GM12878 (cell line): ENCODE measurements around the gene EPB41L1. TPM values are rescaled to one million over a fixed set of nuclear protein-coding genes. Genes with fewer than 3 reads are reported as not detected.

Experiments
- ATAC-seq: fragments of 200-7000 bp; cut with Tn5 transposase; 3 replicates; pipeline ENCODE4 v1.9.1; 2020; ENCODE audit warnings: mild to moderate bottlenecking, moderate library complexity
- Bru-seq: library from RNA; stranded (reverse); fragments of 400-500 nt; gene quantifications from one replicate; lab custom pipeline; 2021; lab: Mats Ljungman, UMichigan
- BruChase-seq, 2 experiments: library from RNA; stranded (reverse); fragments of 400-500 nt; gene quantifications; one replicate each; lab custom pipeline; 2021; lab: Mats Ljungman, UMichigan
- BruUV-seq: library from RNA; stranded (reverse); fragments of 400-500 nt; replicated peaks from 2 replicates; lab custom pipeline; 2021; lab: Mats Ljungman, UMichigan
- CTCF ChIA-PET: fragments of 300-600 bp; sonication (Branson Sonifier 250); formaldehyde crosslinking; extraction: SDS; loops from one replicate; lab custom pipeline; 2021; ENCODE audit warnings: inconsistent platforms; lab: Yijun Ruan, JAX
- POLR2A ChIA-PET: fragments of 350-600 bp; formaldehyde crosslinking; extraction: SDS; loops from one replicate; lab custom pipeline; 2021; ENCODE audit warnings: inconsistent platforms; lab: Charles Lee
- RAD21 ChIA-PET: fragments of 300-600 bp; sonication (Branson Sonifier 250); formaldehyde crosslinking; loops from one replicate; lab custom pipeline; 2023; ENCODE audit warnings: antibody characterized with exemption; ENCODE audit not compliant: unreplicated experiment; lab: Charles Lee
- SMC1A ChIA-PET: fragments of 300-600 bp; sonication (Branson Sonifier 250); formaldehyde crosslinking; loops from one replicate; lab custom pipeline; 2023; ENCODE audit not compliant: unreplicated experiment, uncharacterized antibody; lab: Charles Lee
- DNase-seq: peaks from one replicate; pipeline ENCODE4 v3.0.0-alpha.2; 2011; ENCODE audit warnings: low read depth, low spot score
- FAIRE-seq: peaks from 3 replicates; lab custom pipeline; 2011; peaks lifted over from hg19 to GRCh38; lab: Jason Lieb, UNC
- H2AFZ ChIP-seq: 2 replicates; pipeline ENCODE4 v1.6.0; 2011; ENCODE audit warnings: low read depth, low read length, control low read depth; ENCODE audit not compliant: control insufficient read depth
- H3K27ac ChIP-seq: 2 replicates; pipeline ENCODE4 v1.5.1; 2011; ENCODE audit warnings: control low read depth; ENCODE audit not compliant: control insufficient read depth, insufficient read depth
- H3K27me3 ChIP-seq, 2 experiments: replicated peaks in 1 of 2; 2 replicates each; pipeline versions ENCODE4 v1.6.0 to v1.6.1; 2011; ENCODE audit warnings: low read length in 1 of 2; ENCODE audit not compliant: control insufficient read depth in 2 of 2, insufficient read depth in 2 of 2
- H3K36me3 ChIP-seq, 2 experiments: 2 replicates each; pipeline ENCODE4 v1.5.1; 2011; ENCODE audit warnings: low read length in 1 of 2; ENCODE audit not compliant: control insufficient read depth in 2 of 2, insufficient read depth in 2 of 2
- H3K4me1 ChIP-seq: 2 replicates; pipeline ENCODE4 v1.6.1; 2011; ENCODE audit warnings: mild to moderate bottlenecking, low read length, moderate library complexity, mixed read lengths; ENCODE audit not compliant: control insufficient read depth, insufficient read depth
- H3K4me2 ChIP-seq: 2 replicates; pipeline ENCODE4 v1.6.0; 2011; ENCODE audit warnings: control low read depth; ENCODE audit not compliant: control insufficient read depth, insufficient read depth
- H3K4me3 ChIP-seq: fragments of 200-600 bp; sonication (generic); 2 replicates; pipeline ENCODE4 v1.5.1; 2016
- H3K79me2 ChIP-seq: 2 replicates; pipeline ENCODE4 v1.6.0; 2011; ENCODE audit warnings: low read length; ENCODE audit not compliant: control insufficient read depth, insufficient read depth
- H3K9ac ChIP-seq: 2 replicates; pipeline ENCODE4 v1.8.0; 2011; ENCODE audit warnings: low read length, control low read depth, mixed read lengths; ENCODE audit not compliant: control insufficient read depth, insufficient read depth
- H3K9me3 ChIP-seq: replicated peaks from 3 replicates; pipeline ENCODE4 v1.5.1; 2011; ENCODE audit warnings: mild to moderate bottlenecking, low read length; ENCODE audit not compliant: control insufficient read depth, insufficient read depth
- H4K20me1 ChIP-seq: 2 replicates; pipeline ENCODE4 v1.6.0; 2011; ENCODE audit not compliant: control insufficient read depth, insufficient read depth
- E2F4 ChIP-seq: IDR thresholded peaks from 2 replicates; pipeline ENCODE4 v1.6.1; 2012; ENCODE audit warnings: low read depth, low read length, improper control_type of control experiment
- GATAD2B ChIP-seq: fragments of 450-650 bp; conservative IDR thresholded peaks from 2 replicates; pipeline ENCODE4 v1.6.1; 2017; ENCODE audit warnings: low read depth, mild to moderate bottlenecking, moderate library complexity
- IKZF2 ChIP-seq, 2 experiments: fragments of 450-650 bp; IDR thresholded peaks; 2 replicates each; pipeline ENCODE4 v1.6.1; 2017; ENCODE audit warnings: mild to moderate bottlenecking in 2 of 2, moderate library complexity in 2 of 2
- LARP7 ChIP-seq: fragments of 450-650 bp; IDR thresholded peaks from 2 replicates; pipeline ENCODE4 v1.6.1; 2017; ENCODE audit warnings: mild to moderate bottlenecking
- NFXL1 ChIP-seq: fragments of 450-650 bp; IDR thresholded peaks from 2 replicates; pipeline ENCODE4 v1.6.1; 2017; ENCODE audit warnings: antibody characterized with exemption, mild to moderate bottlenecking, borderline replicate concordance
- NKRF ChIP-seq: fragments of 450-650 bp; conservative IDR thresholded peaks from 2 replicates; pipeline ENCODE4 v1.6.1; 2017; ENCODE audit warnings: mild to moderate bottlenecking, moderate library complexity
- YY1 ChIP-seq: IDR thresholded peaks from 2 replicates; pipeline ENCODE4 v1.6.1; 2011; ENCODE audit warnings: low read depth, mild to moderate bottlenecking, low read length
- ZNF622 ChIP-seq: fragments of 450-650 bp; IDR thresholded peaks from 2 replicates; pipeline ENCODE4 v1.6.1; 2017; ENCODE audit warnings: mild to moderate bottlenecking, inconsistent platforms
- WGBS: methylation state at CpG from one replicate; pipeline ENCODE4 v1.1.6; 2016; ENCODE audit warnings: low lambda C conversion rate; ENCODE audit not compliant: insufficient replicate concordance, insufficient coverage; ENCODE audit errors: missing lambda C conversion rate; 5-methylcytosine and 5-hydroxymethylcytosine counted together
- in situ Hi-C: fragments of 300-500 bp; cut with MboI; formaldehyde crosslinking; loops from 9 replicates; pipeline ENCODE4 v1.14.3; 2018; ENCODE audit warnings: mixed read lengths
- intact Hi-C: fragments of 100-400 bp; cut with micrococcal nuclease; formaldehyde crosslinking; loops from one replicate; pipeline ENCODE4 v1.14.2; 2022; ENCODE audit not compliant: unreplicated experiment
- long read RNA-seq, 2 experiments: library from polyadenylated mRNA; unstranded; transcript quantifications; one replicate each; pipeline ENCODE4 v2.0.0, GENCODE V29; 2019 to 2020
- polyA minus RNA-seq, 3 experiments: library from RNA; depleted of rRNA, polyadenylated mRNA; stranded (reverse); fragments of >200 nt; gene quantifications; 2 replicates each; pipeline ENCODE4 v1.2.3, GENCODE V29; 2011
- polyA plus RNA-seq, 11 experiments: library from polyadenylated mRNA; depleted of rRNA in 4 of 11; unstranded in 6 of 11; stranded (reverse) in 5 of 11; fragments of >200 nt; fragmentation: Nextera tagmentation in 4 of 11; fragmentation: Illumina TruSeq in 1 of 11; extraction: Ambion mirVana in 4 of 11; extraction: Trizol in 1 of 11; gene quantifications; 1 replicate in 1 of 11; 2 replicates in 10 of 11; pipeline versions ENCODE4 v1.2.1 to v1.2.3, GENCODE V29; 2011 to 2016; ENCODE audit warnings: inconsistent platforms in 2 of 11, missing spikeins in 2 of 11, low read depth in 1 of 11
- total RNA-seq, 4 experiments: library from RNA; depleted of rRNA in 3 of 4; stranded (reverse); fragments of >200 nt in 3 of 4; fragmentation: Illumina TruSeq in 1 of 4; extraction: Trizol in 1 of 4; gene quantifications; 2 replicates each; pipeline versions ENCODE4 v1.2.1 to v1.2.3, GENCODE V29; 2013 to 2021

The EPB41L1 gene
- 0.95 and 2.5 TPM in 2 replicates for total RNA-seq (2013; cell fraction: nucleolus; rRNA removed)
- 0.11 and 0.82 TPM in 2 replicates for total RNA-seq (2014; rRNA removed)
- 0.28 and 0.36 TPM in 2 replicates for total RNA-seq (2014; rRNA removed; fragmentation: Illumina TruSeq; extraction: Trizol)
- total RNA-seq (2021), result 0.36 and 0.40 TPM in 2 replicates
- 0.25 TPM for polyA plus RNA-seq (2011; ENCODE audit: low read depth)
- polyA plus RNA-seq (2011; rRNA removed), result 1.8 and 3.2 TPM in 2 replicates
- 2.9 and 3.2 TPM in 2 replicates for polyA plus RNA-seq (2011; cell fraction: cytosol; rRNA removed)
- polyA plus RNA-seq (2011; cell fraction: nucleus; rRNA removed), result 2.8 and 2.9 TPM in 2 replicates
- 0.22 and 0.44 TPM in 2 replicates for polyA plus RNA-seq (2012)
- polyA plus RNA-seq (2014; fragmentation: Illumina TruSeq; extraction: Trizol), result 0.40 and 0.41 TPM in 2 replicates
- polyA plus RNA-seq (2014; fragmentation: Nextera tagmentation; extraction: Ambion mirVana), result under 1 TPM; 0.08 to 0.16 TPM
- 0.45 and 0.56 TPM in 2 replicates for polyA plus RNA-seq (2014; rRNA removed)
- polyA plus RNA-seq (2016; fragmentation: Nextera tagmentation; extraction: Ambion mirVana), result under 1 TPM; 0.24 to 0.27 TPM
- 2.0 and 4.0 TPM in 2 replicates for polyA minus RNA-seq (2011; rRNA and poly(A)+ RNA removed)
- 1.5 and 1.7 TPM in 2 replicates for polyA minus RNA-seq (2011; cell fraction: cytosol; rRNA and poly(A)+ RNA removed)
- 0.73 and 1.1 TPM in 2 replicates for polyA minus RNA-seq (2011; cell fraction: nucleus; rRNA and poly(A)+ RNA removed)
- Bru-seq, nascent RNA, result percentile 32 among the genes with signal in this experiment
- percentile 41 among the genes with signal in this experiment for BruChase-seq, experiment 1, labeled RNA remaining after a 6-hour chase
- percentile 33 among the genes with signal in this experiment for BruChase-seq, experiment 2, labeled RNA remaining after a 2-hour chase
- long read RNA-seq, experiment 1, result 0 reads
- long read RNA-seq, experiment 2, result 0 reads

- ChIA-PET SMC1A (interaction anchor here (2.0 kb wide), 1 partner anchor 9 kb away, joined by 7 read pairs; no protein-coding TSS in a partner anchor), POLR2A (interaction anchor here (0.5 to 0.7 kb wide), 2 partner anchors 12 to 118 kb away, joined by 3 to 7 read pairs; no protein-coding TSS in a partner anchor), RAD21 (interaction anchor here (1.8 kb wide), 1 partner anchor 285 kb away, joined by 5 read pairs; no protein-coding TSS in a partner anchor), CTCF (interaction anchor here (0.9 to 7.4 kb wide), 8 partner anchors 10 to 163 kb away, joined by 3 to 114 read pairs (median 22); no protein-coding TSS in a partner anchor)
- Histone ChIP-seq H3K9ac (no peak within 1 kb of the TSS), H3K27me3 (peaks cover 7 to 10% of the 10 kb centered on the region in 2 experiments; a peak in 3 of 4 replicates), H2AFZ (no peak within 1 kb of the TSS), H3K4me3 (no peak within 1 kb of the TSS), H3K4me2 (peak within 1 kb of the TSS; percentile 54; the same call in 1 of the 2 replicates), H3K4me1 (no peaks in the 10 kb centered on the region), H3K79me2 (no peaks in the 10 kb centered on the region), H4K20me1 (no peaks in the 10 kb centered on the region), H3K27ac (no peak within 1 kb of the TSS), H3K36me3 (no peaks in the 10 kb centered on the region), H3K9me3 (no peaks in the 10 kb centered on the region)
- no TSS peak for BruUV-seq
- in situ Hi-C loops, result no loop called here
- intact Hi-C loops, result loop anchor here (5.0 kb wide), 1 partner anchor 282 kb away; no protein-coding TSS in a partner anchor
- TF ChIP-seq E2F4 (no peak), LARP7 (peak; percentile 18; the same call in 1 of the 2 replicates), NKRF (0 out of 2 replicates have a peak, but pooled peaks have one; percentile 45), NFXL1 (no peak), IKZF2 (IDR thresholded peaks at IDR 0.05) (no peak), ZNF622 (no peak), YY1 (no peak), GATAD2B (peak; percentile 63; the same call in 1 of the 2 replicates)
- no peak for FAIRE-seq
- ATAC-seq, result no peak
- 11% methylated on average over 46 of the region's 51 CpGs for WGBS
- no peak for DNase-seq
Observed at GRCh38 chr20:36154700-36155628, at the start of gene EPB41L1. TSS of gene EPB41L1 (plus strand) at chr20:36154740. CDS start at chr20:36173778, 19,038 bp downstream.
